NCI-H2171 treated with DMSO at 0.1 percent for 48 hours (cell line): Measurements from ENCODE around the gene HOXC9.
"Not testable (repeated sequence)": the region's sequence is repeated elsewhere in the genome, so short reads cannot be mapped to it uniquely, and the experiment has no call there.

Experiments
- DNase-seq: peaks from one replicate; lab custom pipeline; 2025; lab: John Stamatoyannopoulos, UW

Gene HOXC9

GRCh38 chr12:54040148-54040494 lies 40.2 kb downstream of the HOXC9 start:
- DNase-seq = no peak

GRCh38 chr12:54040648-54041047 lies 40.7 kb downstream of the HOXC9 start:
- no peak for DNase-seq

GRCh38 chr12:54041097-54041690 lies 41.2 kb downstream of the HOXC9 start:
- DNase-seq = no peak

GRCh38 chr12:54042033-54042432 lies 42.1 kb downstream of the HOXC9 start:
- not testable (repeated sequence) for DNase-seq

GRCh38 chr12:54042970-54043853 lies 43.3 kb downstream of the HOXC9 start:
- no peak for DNase-seq

- no peak for DNase-seq
Observed at GRCh38 chr12:54044425-54045103, 44.6 kb downstream of the HOXC9 start.

GRCh38 chr12:54045401-54045800 lies 45.4 kb downstream of the HOXC9 start:
- no peak for DNase-seq

GRCh38 chr12:54045868-54046521 lies 46.0 kb downstream of the HOXC9 start:
- no peak for DNase-seq

GRCh38 chr12:54046809-54047159 lies 46.8 kb downstream of the HOXC9 start:
- no peak for DNase-seq

GRCh38 chr12:54047160-54047963 lies 47.4 kb downstream of the HOXC9 start:
- no peak for DNase-seq

- DNase-seq = no peak
Observed at GRCh38 chr12:54047964-54048303, 48.0 kb downstream of the HOXC9 start.

GRCh38 chr12:54048406-54049093 lies 48.6 kb downstream of the HOXC9 start:
- no peak for DNase-seq

GRCh38 chr12:54049108-54049507 lies 49.1 kb downstream of the HOXC9 start:
- no peak for DNase-seq

GRCh38 chr12:54050482-54050810 lies 50.5 kb downstream of the HOXC9 start:
- no peak for DNase-seq

GRCh38 chr12:54051026-54051842 lies 51.3 kb downstream of the HOXC9 start:
- no peak for DNase-seq

- no peak for DNase-seq
Observed at GRCh38 chr12:54051874-54052437, 52.0 kb downstream of the HOXC9 start.

GRCh38 chr12:54052438-54053002 lies 52.6 kb downstream of the HOXC9 start:
- DNase-seq = no peak
